GM19438 (cell line): ENCODE data around the gene BBS5.
"Not testable (repeated sequence)": the region's sequence is repeated elsewhere in the genome, so short reads cannot be mapped to it uniquely, and the experiment has no call there.

Source experiments
- ATAC-seq: cut with Tn5 transposase; IDR thresholded peaks from one replicate; pipeline ENCODE4 v1.9.1; 2021; ENCODE audit warnings: low read depth; ENCODE audit not compliant: unreplicated experiment

The BBS5 gene

DNA sequence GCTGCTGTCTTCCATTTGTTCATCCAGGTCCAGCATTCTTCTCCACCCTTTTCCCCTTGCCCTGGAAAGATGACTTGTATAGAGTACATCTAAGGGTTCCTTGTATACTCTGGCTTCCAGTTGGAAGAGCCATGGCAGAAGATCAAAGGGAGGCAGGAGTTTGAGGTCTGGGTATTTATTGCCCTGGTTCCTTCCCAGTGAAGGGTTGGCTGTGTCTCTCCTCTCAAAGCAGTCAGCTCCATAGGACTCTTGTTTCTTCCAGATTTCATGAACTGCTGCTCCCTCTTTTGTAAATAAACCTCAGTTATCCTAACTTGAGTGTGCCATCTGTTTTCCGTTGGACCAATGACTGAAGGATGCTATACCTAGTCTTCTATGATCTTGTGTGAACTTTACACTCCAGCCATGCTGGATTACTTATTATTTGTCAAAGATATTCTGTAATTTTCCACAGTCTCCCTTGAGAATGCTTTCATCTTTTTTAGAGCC, 6.4 kb downstream of the BBS5 start:
- ATAC-seq, result no peak

DNA sequence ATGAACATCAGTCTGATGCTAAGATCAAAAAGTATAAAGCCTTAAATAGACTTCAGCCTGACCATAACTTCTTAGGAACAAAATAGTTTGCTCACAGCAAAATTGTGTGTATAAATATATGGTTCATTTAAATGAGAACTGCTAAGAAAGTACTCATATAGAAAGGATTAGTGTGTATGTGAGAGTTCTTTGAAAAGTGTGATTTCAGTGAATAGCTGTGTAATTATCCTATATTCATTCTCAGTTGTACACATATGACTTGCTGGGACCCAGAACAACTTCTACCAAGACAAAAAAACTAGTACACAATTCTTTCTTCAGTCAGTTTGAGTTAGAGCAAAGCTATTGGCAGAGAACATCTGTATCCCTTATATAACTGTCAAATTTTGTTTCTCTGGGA, 7.2 kb downstream of the BBS5 start:
- no peak for ATAC-seq

GRCh38 chr2:169490834-169491233, 11.5 kb downstream of the BBS5 start:
- no peak for ATAC-seq

DNA sequence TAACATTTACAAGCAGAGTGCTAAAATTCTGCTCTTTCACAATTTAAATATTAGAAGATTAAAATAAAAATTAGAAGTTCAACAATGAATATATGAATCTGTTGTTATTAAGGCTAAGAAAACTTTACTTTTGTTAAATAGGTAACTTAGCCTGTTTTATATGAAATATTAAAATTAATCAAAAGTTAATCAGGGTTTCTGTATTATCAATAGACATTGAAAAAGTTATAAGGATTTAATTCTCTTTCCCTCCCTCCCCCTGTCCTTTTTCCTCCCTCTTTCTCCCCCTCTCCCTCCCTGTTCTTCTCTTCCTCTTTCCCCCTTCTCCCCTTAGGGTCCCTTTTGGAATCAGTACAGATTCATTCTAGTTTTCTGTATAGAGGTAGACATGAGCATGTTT, 12.1 kb downstream of the BBS5 start:
- no peak for ATAC-seq

DNA sequence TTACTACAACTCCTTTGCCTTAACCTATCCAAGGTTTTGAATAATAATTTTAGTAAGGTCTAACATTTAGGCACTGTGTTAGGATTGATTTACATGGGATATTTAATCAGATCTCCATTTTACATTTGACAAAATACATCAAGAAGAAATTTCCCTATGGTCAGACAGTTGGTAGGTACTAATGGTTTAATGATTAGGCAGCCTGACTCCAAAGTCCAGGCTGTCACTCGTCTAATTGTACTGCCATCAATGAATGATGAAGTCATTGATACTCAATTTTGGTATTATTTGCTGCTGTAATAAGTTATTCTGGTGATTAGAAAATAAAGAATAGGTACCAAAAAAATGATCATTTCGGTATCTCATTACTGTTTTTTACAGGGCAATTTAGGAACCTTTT, 14.1 kb downstream of the BBS5 start:
- no peak for ATAC-seq

DNA sequence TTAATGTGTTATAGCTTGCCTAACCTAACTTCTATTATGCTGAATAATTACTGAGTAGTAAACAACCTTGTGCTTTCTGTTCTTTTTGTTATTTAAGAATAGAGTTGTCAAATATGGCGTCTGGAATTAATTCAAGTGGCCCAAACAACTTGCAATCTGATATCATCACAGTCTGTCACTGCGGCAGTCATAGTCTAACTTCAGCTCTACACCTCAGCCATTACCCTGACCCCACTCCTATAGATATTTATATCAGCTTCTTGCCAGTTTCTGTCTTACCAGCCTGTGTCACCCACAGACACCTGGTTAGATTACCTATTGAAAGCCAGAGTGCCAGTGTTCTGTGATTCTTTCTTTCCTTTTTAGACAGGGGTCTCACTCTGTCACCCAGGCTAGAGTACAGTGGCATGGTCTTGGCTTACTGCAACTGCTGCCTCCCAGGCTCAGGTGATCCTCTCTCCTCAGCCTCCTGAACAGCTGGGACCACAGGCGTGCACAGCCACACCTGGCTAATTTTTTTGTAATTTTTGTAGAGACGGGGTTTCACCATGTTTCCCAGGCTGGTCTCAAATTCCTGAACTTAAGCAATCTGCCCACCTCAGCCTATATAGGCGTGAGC, 16.1 kb downstream of the BBS5 start:
- no peak for ATAC-seq

- no peak for ATAC-seq
These were observed 25.4 kb downstream of the BBS5 start for GRCh38 chr2:169504651-169505050.

DNA sequence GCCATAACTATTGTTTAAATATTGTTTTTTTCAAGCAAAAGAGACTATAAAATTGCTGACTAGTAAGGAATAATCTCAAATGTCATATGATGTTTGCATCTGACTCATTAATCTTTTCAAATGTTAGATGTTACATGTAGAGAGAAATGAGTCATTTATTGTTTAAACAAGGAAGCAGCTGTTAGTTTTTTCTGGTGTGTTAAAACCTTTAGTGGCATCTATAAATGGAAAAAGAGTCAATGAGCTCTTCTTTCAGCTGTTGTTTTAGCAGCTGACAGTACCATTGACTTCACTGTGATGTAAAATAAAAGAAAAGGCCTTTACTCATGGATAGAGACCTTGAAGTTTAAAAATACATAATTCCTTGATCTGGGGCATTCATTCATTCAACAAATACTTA, 28.4 kb downstream of the BBS5 start:
- no peak for ATAC-seq

DNA sequence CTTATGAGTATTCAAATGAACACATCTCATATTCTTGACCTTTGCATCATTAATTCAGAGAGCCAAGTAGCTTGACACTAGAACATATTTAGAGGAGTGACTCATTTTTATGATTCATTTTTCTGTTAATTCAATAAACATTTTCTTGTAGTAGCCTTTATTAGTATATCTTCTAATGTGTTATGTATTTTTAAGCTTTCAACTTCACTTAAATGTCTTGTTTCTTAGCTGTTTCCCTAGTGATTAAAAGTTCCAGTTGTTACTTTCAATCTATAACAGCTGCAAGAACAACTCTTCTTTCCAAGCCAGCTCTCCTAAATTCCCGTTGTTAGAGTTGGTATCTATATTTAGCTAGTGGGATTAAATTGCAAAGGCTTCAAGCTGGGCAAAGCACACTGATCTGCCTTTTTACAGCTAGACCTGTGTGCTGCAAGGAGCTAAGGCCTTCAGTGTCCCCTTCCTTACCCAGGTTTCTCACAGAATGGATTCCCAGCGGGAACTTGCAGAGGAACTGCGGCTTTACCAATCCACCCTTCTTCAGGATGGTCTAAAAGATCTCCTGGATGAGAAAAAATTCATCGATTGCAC, 30.1 kb downstream of the BBS5 start, which contains the start of gene KLHL41:
KLHL41 (plus strand) TSS at position 405 of the 588 bp plus-strand sequence; CDS start at position 482, 77 bp downstream.
- no peak for ATAC-seq

- ATAC-seq, result no peak
These were observed 30.7 kb downstream of the BBS5 start for GRCh38 chr2:169509955-169510354.

- no peak for ATAC-seq
These were observed 31.2 kb downstream of the BBS5 start for GRCh38 chr2:169510496-169510895.

DNA sequence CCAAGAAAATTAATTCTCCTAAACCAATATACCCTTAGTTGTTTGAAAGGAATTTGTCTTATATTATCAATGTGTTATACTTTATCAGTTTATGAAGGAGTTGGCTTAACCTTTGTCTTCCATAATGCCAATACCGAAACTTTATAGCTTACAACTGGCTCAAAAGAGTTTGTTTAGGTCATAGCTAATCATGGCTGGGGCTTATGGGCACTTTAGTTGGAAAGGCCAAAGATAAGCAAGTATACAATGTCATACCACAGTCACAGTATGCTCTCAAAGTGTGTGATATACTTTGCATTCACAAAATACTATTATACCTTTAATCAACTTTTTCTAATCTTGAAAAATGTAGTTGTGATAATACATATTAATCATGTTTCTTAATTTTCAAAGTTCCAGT, 32.5 kb downstream of the BBS5 start:
- ATAC-seq, result no peak

GRCh38 chr2:169512525-169512924, 33.2 kb downstream of the BBS5 start:
- ATAC-seq, result no peak

DNA sequence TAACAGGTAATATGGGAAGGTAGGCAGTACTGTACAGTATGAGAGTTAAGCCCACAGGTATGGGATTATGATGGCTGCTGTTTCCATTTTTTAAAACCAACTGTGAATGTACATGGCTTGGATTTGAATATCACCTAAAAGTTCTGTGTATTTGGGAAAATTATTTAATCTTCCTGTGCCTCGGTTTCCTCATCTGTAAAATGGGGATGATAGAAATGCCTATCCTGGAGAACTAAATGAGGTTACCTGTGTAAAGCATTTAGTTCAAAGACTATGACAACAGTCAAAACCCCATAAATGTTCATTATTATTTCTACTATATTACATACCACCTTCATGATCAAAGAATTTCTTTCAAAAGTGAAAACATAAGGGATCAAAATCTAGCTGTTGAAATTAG, 33.8 kb downstream of the BBS5 start:
- no peak for ATAC-seq

DNA sequence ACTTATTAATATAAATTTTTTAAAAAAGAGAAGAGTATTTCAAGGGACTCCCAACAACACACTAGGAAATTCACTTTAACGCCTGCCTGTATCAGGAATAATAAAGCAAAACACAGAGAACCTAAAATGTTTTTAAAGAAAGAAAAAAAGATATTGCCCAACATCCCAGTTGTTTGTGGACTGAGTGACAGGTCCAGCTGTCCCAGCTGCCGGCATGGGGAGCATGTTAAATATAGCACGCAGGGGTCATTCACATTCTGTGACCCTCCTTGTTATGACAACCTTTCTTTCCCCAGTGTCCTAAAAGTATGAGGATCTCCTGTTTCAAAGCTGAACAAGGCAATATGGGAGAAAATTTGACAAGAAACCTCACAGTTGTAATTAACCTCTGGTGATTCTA, 34.6 kb downstream of the BBS5 start:
- ATAC-seq, result no peak

DNA sequence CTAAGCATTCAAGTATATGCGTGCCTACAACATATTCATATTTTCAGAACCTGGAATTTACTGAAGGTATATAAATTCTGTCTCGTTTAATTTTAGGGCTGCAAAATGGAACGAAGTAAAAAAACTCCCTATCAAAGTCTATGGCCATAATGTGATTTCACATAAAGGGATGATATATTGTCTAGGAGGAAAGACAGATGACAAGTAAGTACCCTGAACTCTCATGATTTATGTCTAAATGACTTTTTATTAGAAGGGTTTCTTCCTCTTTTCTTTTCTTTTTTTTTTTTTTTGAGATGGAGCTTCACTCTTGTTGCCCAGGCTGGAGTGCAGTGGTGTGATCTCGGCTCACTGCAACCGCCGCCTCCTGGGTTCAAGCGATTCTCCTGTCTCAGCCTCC, 35.5 kb downstream of the BBS5 start:
- ATAC-seq, result not testable (repeated sequence)

DNA sequence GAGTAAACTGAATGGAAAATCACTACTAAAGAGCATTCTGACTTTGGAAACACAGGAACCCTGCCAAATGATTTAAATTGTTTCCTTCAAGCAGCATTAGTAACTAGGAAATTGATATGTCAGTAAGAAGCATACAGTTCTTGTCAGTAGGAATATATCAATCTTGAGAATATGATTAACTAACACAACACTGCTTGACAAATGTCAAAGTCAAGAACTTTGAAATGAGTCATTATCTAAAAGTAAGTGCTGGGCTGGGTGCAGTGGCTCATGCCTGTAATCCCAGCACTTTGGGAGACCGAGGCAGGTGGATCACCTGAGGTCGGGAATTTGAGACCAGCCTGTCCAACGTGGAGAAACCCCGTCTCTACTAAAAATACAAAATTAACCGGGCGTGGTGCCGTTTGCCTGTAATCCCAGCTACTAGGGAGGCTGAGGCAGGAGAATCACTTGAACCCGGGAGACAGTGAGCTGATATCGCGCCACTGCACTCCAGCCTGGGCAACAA, 37.2 kb downstream of the BBS5 start:
- ATAC-seq, result not testable (repeated sequence)

- ATAC-seq, result no peak
These were observed 41.6 kb downstream of the BBS5 start for GRCh38 chr2:169520896-169521295.

DNA sequence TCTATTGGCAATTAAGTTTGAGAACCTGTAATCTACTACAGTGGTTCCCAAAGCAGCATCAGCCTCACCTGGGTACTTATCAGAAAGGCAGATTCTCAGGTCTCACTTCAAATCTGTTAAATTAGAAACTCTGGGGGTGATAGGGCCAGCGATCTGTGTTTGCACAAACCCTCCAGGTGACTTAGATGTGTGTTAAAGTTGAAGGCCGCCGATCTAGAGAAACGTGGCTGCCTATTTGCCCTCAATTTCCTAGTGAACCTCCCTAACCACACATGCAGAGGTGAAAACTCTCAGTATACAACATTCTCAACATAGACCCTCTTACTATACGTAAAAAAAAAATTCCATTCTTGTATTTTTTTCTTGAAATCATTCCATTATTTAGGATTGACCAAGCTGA, 44.4 kb downstream of the BBS5 start:
- ATAC-seq, result no peak

GRCh38 chr2:169525434-169525833, 46.1 kb downstream of the BBS5 start:
- no peak for ATAC-seq

DNA sequence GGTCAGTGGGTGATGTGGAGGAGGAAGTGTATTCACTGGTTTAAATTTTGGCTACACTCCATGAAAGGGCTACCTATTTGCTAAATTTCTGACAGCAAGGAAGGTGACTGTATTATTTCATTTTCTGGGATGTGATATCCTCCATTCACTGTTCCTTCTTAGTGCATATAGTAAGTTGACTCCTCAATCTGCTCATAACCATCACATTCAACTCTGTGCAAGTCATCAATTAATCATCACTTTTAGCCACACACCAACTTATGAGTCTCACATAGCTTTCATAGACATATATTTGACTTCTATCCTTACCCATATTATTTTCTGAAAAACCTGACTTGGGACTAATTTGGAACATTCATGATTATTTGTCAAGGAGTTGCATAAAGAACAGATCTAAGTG, 47.2 kb downstream of the BBS5 start:
- no peak for ATAC-seq

DNA sequence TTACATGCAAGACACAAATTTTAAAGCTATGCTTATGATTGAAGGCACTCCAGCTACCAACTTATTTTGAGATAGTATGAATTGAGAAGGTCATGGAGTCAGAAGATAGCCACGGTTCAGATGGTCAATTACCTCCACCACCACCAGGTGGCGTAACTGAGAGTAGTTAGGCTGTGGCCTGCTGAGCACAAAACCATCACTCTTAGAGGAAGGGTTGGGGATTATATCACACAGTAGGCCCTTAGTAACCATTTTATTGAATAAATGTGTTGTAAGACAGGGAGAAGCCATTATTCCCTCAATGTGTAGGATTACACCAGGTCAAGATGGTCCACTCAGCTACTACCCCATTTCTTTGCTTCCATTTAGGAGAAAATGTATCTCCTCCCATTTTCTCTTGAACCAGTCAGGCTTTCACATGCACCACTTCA, 49.0 kb downstream of the BBS5 start:
- ATAC-seq, result no peak
